ENCODE results near the gene HOXA10.

- TF ChIP-seq CTCF (IDR thresholded peaks at IDR 0.05) (no peak), POLR2A (IDR thresholded peaks at IDR 0.05) (no peak), EP300 (IDR thresholded peaks at IDR 0.05) (no peak)
Observed at GRCh38 chr7:27122077-27122910, 51.8 kb downstream of the HOXA10 start.
